NCI-H1694 (cell line): ENCODE results near the gene TYROBP.
A peak's percentile ranks its signal among the peaks of the same experiment; 100 is the strongest.
"Not testable (repeated sequence)": the region's sequence is repeated elsewhere in the genome, so short reads cannot be mapped to it uniquely, and the experiment has no call there.

Source experiments
- DNase-seq: peaks from one replicate; lab custom pipeline; 2025; lab: John Stamatoyannopoulos, UW

The TYROBP gene

DNA sequence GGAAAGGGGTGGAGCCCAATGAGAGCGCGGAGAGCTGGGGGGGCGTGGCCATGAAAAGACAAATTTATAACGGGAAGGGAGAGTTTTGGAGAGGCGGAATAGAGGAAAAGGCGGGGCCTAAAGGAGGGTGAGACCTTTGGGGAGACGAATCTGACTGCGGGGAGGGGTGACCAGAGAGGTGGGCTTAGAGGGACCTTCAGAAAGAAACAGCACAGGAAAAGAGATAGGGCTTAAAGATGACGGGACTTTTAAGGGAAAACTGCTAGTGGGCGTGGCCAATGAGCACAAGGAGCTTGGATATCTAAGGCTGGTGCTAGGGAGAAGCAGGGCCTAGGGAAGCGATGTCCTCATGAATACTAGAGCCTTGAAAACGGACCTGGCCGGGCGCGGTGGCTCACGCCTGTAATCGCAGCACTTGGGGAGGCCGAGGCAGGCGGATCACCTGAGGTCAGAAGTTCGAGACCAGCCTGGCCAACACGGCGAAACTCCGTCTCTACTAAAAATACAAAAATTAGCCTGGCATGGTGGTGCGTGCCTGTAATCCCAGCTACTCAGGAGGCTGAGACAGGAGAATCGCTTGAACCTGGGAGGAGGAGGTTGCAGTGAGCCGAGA lies 37.9 kb downstream of the TYROBP start:
- DNase-seq, result not testable (repeated sequence)

GRCh38 chr19:35869327-35870123 lies 38.6 kb downstream of the TYROBP start:
- DNase-seq, result peak; percentile 88

DNA sequence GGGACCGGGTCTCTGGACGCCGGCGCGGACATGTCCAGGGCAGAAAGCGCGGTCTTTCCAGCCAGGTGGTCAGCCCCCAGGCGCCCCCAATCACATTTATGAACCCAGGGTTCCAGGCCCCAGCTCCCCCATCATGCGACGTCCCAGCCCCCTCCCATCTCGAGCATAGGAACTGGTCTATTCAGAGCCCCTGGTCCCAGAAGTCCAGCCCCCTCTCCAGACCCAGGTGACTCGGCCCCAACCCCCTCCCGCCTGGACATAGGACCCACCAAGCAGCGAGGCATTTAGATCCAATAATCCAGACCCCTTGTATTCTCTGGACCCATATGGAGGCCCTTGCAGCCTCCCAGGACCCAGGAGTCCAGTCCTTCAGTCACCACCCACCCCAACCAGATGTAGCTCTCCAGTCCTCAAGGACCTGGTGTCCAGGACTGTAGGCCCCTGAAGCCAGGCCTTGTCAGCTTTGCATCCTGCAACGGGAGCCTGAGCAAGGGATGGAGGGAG lies 39.2 kb downstream of the TYROBP start:
- DNase-seq, result no peak

DNA sequence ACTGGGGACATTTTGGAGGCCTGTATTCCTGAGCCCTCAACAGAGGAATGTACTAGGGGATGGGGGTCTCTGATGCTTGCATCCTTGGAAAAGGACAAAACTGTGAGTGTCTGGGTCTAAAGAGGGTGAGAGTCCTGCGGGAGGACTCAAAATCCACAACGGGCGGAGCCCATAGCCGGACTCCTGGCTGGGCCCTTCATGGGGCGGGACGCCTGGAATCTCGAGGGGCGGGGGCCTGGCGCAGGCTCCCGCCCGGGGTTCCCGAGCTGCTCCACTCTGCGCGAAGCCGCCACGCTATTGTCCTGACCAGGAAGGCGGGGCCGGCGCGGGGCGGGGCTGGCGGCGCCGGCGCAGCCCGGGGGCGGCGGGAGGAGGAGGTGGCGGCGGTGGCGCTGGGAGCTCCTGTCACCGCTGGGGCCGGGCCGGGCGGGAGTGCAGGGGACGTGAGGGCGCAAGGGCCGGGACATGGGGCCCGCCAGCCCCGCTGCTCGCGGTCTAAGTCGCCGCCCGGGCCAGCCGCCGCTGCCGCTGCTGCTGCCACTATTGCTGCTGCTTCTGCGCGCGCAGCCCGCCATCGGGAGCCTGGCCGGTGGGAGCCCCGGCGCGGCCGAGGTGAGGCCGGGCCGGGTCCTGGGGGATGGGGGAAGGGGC lies 39.8 kb downstream of the TYROBP start, which contains the start of gene APLP1:
Gene APLP1 (plus strand): TSS at position 403 of the 651 bp plus-strand sequence. CDS start 63 bp downstream, at position 466.
- DNase-seq, result peak; percentile 24

GRCh38 chr19:35863018-35863417 lies 45.1 kb downstream of the TYROBP start:
- no peak for DNase-seq

GRCh38 chr19:35862528-35862927 lies 45.6 kb downstream of the TYROBP start:
- no peak for DNase-seq

DNA sequence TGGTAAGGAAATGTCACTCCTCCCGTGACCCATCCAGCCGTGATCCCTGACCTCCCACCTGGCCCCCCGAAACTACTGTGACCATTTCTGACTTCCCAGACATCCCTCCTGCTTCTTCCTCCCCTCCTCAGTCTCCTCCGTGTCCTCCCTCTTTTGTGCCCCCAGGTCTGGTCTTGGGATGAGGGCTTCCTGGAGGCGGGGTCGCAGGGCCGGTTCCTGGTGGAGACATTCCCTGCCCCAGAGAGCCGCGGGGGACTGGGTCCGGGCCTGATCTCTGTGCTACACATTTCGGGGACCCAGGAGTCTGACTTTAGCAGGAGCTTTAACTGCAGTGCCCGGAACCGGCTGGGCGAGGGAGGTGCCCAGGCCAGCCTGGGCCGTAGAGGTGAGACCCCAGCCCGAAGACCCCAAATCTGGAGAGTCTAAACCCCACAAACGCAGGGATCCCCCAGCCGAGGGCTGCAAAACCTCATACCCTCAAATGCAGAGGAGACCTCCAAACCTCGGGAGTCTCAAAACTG lies 46.4 kb downstream of the TYROBP start:
- DNase-seq, result no peak

DNA sequence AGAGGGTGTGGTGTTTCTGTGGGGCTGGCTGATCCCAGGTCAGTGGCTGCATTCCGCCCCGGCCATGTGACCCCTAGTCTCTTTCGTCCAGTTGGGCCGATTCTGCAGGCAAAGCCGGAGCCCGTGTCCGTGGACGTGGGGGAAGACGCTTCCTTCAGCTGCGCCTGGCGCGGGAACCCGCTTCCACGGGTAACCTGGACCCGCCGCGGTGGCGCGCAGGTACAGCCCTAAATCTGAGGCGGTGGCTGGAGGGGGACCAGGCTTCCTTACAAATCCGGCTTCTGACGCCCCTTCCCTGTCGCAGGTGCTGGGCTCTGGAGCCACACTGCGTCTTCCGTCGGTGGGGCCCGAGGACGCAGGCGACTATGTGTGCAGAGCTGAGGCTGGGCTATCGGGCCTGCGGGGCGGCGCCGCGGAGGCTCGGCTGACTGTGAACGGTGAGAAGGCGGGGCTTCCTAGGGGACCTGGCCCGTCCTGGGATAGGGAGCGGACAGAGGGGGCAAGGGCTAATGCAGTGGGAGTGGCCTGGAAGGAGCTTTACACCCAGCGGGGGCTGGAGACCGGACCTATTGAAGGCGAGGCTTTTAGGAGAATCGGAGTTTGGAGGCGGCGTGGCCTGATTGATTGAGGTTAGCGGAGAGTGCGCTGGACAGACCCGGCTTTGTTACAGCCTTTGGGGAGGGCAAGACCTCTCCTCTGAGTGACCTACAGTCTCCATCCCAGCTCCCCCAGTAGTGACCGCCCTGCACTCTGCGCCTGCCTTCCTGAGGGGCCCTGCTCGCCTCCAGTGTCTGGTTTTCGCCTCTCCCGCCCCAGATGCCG lies 47.1 kb downstream of the TYROBP start:
- DNase-seq, result no peak

DNA sequence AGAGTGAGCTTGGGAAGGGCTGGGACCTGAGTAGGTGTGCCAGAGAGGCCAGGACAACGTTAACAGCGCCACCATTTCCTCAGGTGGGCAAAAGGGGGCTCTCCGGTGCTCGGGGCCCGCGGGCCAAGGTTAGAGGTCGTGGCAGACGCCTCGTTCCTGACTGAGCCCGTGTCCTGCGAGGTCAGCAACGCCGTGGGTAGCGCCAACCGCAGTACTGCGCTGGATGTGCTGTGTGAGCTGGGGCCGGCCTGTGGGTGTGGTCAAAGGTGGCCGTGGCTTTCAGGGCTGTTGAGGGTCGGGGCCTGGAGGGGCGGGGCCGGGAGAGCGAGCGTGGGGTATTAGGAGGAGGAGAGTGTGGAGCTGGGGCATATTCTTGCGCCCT lies 47.7 kb downstream of the TYROBP start:
- no peak for DNase-seq

DNA sequence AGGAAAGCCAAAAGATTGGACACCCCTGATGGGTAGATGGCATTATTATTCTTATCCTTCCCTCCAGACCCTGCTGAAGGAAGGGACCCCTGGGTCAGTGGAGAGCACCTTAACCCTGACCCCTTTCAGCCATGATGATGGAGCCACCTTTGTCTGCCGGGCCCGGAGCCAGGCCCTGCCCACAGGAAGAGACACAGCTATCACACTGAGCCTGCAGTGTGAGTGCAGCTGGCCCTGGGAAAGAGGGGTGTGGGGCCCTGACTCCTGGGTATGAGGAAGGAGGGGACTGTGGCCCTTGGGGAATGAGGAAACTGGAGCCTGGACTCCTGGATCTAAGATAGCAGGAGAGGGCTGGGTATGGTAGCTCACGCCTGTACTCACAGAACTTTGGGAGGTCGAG lies 48.7 kb downstream of the TYROBP start:
- DNase-seq, result no peak

GRCh38 chr19:35858311-35858710 lies 49.8 kb downstream of the TYROBP start:
- DNase-seq, result no peak

DNA sequence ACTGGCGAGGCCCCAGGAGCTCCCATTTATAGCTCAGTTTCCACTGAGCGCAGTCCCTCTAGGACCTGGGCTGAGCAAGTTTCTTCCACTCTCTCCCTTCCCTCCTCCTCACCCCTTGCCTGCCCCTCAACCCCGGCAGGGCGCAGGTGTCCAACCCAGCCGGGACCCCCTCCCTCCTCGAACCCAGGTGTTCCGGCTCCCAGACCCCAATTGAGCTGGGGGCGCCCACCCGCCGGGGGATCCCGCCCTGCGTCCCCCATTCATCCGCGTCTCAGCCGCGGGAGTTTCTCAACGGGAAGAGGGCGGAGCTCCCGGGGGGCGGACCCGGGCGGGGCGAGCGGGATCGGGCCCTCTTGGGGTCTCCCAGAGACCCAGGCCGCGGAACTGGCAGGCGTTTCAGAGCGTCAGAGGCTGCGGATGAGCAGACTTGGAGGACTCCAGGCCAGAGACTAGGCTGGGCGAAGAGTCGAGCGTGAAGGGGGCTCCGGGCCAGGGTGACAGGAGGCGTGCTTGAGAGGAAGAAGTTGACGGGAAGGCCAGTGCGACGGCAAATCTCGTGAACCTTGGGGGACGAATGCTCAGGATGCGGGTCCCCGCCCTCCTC lies 51.4 kb downstream of the TYROBP start, which contains the start of gene KIRREL2:
Gene KIRREL2 (plus strand): TSS at position 366 of the 604 bp plus-strand sequence. CDS start 209 bp downstream, at position 575.
- DNase-seq, result peak; percentile 48
